Measurements from ENCODE around the gene CLINT1. TPM values are rescaled to one million over a fixed set of nuclear protein-coding genes. Genes with fewer than 3 reads are reported as not detected.

Gene CLINT1
- total and polyA plus RNA-seq, 8 donors = 68.0 to 118 (median 106) TPM

GRCh38 chr5:157817387-157817702 is 41.6 kb downstream of the CLINT1 start:
- no peak overlapping the region for H3K27ac ChIP-seq
- DNase-seq (no peak), ATAC-seq (no peak)
- TF ChIP-seq CTCF (IDR thresholded peaks at IDR 0.05) = no peak
- H3K36me3 ChIP-seq = peaks cover 0 to 26% of the 10 kb centered on the region in 2 donors
- H3K4me1 ChIP-seq = peaks cover 11 to 20% of the 10 kb centered on the region in 2 donors
- no peaks in the 10 kb centered on the region for H3K27me3 ChIP-seq
- H3K4me3 ChIP-seq = no peak overlapping the region
- intact Hi-C loops (cut with DNase I) = no loop called here
- H3K9me3 ChIP-seq = no peaks in the 10 kb centered on the region

GRCh38 chr5:157816682-157817386 is 42.1 kb downstream of the CLINT1 start:
- H3K4me1 ChIP-seq = peaks cover 11 to 20% of the 10 kb centered on the region in 2 donors
- H3K36me3 ChIP-seq = peaks cover 0 to 31% of the 10 kb centered on the region in 2 donors
- peak; percentile 30 to 32 for TF ChIP-seq CTCF (IDR thresholded peaks at IDR 0.05)
- intact Hi-C loops (cut with DNase I) = no loop called here
- DNase-seq = no peak
- peak; percentile 42 for ATAC-seq
- H3K27ac ChIP-seq = no peak overlapping the region
- no peaks in the 10 kb centered on the region for H3K9me3 ChIP-seq
- no peaks in the 10 kb centered on the region for H3K27me3 ChIP-seq
- no peak overlapping the region for H3K4me3 ChIP-seq

- no peak for TF ChIP-seq CTCF (IDR thresholded peaks at IDR 0.05)
- Histone ChIP-seq H3K27ac (no peak overlapping the region), H3K36me3 (peaks cover 0 to 67% of the 10 kb centered on the region in 2 donors), H3K4me3 (no peak overlapping the region), H3K27me3 (no peaks in the 10 kb centered on the region), H3K9me3 (no peaks in the 10 kb centered on the region), H3K4me1 (no peaks in the 10 kb centered on the region)
- intact Hi-C loops (cut with DNase I) = no loop called here
- no peak for ATAC-seq
- DNase-seq = no peak
Measured at GRCh38 chr5:157812086-157812485, 46.9 kb downstream of the CLINT1 start.

- H3K27me3 ChIP-seq = no peaks in the 10 kb centered on the region
- intact Hi-C loops (cut with DNase I) = no loop called here
- no peak for ATAC-seq
- peaks cover 0 to 82% of the 10 kb centered on the region in 2 donors for H3K36me3 ChIP-seq
- no peaks in the 10 kb centered on the region for H3K9me3 ChIP-seq
- no peak overlapping the region for H3K4me3 ChIP-seq
- TF ChIP-seq CTCF (IDR thresholded peaks at IDR 0.05) = no peak
- no peak for DNase-seq
- H3K4me1 ChIP-seq = no peaks in the 10 kb centered on the region
- no peak overlapping the region for H3K27ac ChIP-seq
Measured at GRCh38 chr5:157808043-157808442, 50.9 kb downstream of the CLINT1 start.

- peak in 1 of 4 donors; percentile 20 for DNase-seq
- H3K4me1 ChIP-seq = no peaks in the 10 kb centered on the region
- no peak for TF ChIP-seq CTCF (IDR thresholded peaks at IDR 0.05)
- intact Hi-C loops (cut with DNase I) = no loop called here
- H3K27me3 ChIP-seq = no peaks in the 10 kb centered on the region
- H3K27ac ChIP-seq = no peak overlapping the region
- no peak for ATAC-seq
- H3K4me3 ChIP-seq = no peak overlapping the region
- H3K9me3 ChIP-seq = no peaks in the 10 kb centered on the region
- H3K36me3 ChIP-seq = peaks cover 0 to 59% of the 10 kb centered on the region in 2 donors
Measured at GRCh38 chr5:157802736-157803135, 56.2 kb downstream of the CLINT1 start.

Measured in left lung (tissue), 10 donors.